Subcutaneous abdominal adipose tissue (tissue), 5 donors: ENCODE measurements around the gene ZNF385C.

Experiments
- H3K27ac ChIP-seq: one replicate; pipeline ENCODE4 v1.7.0; 2013; ENCODE audit warnings: low read depth, mild to moderate bottlenecking, inconsistent platforms, low read length, moderate library complexity
- H3K27me3 ChIP-seq, 5 donors: one replicate each; pipeline ENCODE4 v1.7.0; 2013; ENCODE audit warnings: low read length in 5 of 5, inconsistent platforms in 1 of 5; ENCODE audit not compliant: control insufficient read depth in 5 of 5, insufficient read depth in 4 of 5
- H3K36me3 ChIP-seq, 5 donors: one replicate each; pipeline ENCODE4 v1.7.0; 2013; ENCODE audit warnings: low read length in 5 of 5; ENCODE audit not compliant: control insufficient read depth in 5 of 5, insufficient read depth in 5 of 5
- H3K4me1 ChIP-seq, 5 donors: one replicate each; pipeline ENCODE4 v1.7.0; 2013; ENCODE audit warnings: low read length in 5 of 5, mild to moderate bottlenecking in 3 of 5, moderate library complexity in 1 of 5; ENCODE audit not compliant: control insufficient read depth in 5 of 5, insufficient read depth in 5 of 5
- H3K4me3 ChIP-seq, 5 donors: one replicate each; pipeline ENCODE4 v1.7.0; 2013; ENCODE audit warnings: low read length in 5 of 5, low read depth in 1 of 5
- H3K9ac ChIP-seq, 5 donors: one replicate each; pipeline ENCODE4 v1.7.0; 2013; ENCODE audit warnings: low read length in 5 of 5, mild to moderate bottlenecking in 4 of 5, moderate library complexity in 3 of 5
- H3K9me3 ChIP-seq, 5 donors: one replicate each; pipeline ENCODE4 v1.7.0; 2013; ENCODE audit warnings: low read length in 5 of 5; ENCODE audit not compliant: control insufficient read depth in 5 of 5
- donor health status: healthy.
- donor health status: healthy.
- donor health status: healthy.
- donor health status: healthy.
- donor health status: healthy.

Gene ZNF385C

GRCh38 chr17:42040818-42041217, 57.5 kb downstream of the ZNF385C start:
- no peaks in the 10 kb centered on the region for H3K9me3 ChIP-seq
- no peak overlapping the region for H3K9ac ChIP-seq
- no peak overlapping the region for H3K27ac ChIP-seq
- peaks cover 0 to 5% (median 3%) of the 10 kb centered on the region in 5 donors for H3K36me3 ChIP-seq
- H3K4me3 ChIP-seq = no peak overlapping the region
- peaks cover 0 to 6% (median 3%) of the 10 kb centered on the region in 5 donors for H3K27me3 ChIP-seq
- H3K4me1 ChIP-seq = peaks cover 0 to 10% (median 7%) of the 10 kb centered on the region in 5 donors

DNA sequence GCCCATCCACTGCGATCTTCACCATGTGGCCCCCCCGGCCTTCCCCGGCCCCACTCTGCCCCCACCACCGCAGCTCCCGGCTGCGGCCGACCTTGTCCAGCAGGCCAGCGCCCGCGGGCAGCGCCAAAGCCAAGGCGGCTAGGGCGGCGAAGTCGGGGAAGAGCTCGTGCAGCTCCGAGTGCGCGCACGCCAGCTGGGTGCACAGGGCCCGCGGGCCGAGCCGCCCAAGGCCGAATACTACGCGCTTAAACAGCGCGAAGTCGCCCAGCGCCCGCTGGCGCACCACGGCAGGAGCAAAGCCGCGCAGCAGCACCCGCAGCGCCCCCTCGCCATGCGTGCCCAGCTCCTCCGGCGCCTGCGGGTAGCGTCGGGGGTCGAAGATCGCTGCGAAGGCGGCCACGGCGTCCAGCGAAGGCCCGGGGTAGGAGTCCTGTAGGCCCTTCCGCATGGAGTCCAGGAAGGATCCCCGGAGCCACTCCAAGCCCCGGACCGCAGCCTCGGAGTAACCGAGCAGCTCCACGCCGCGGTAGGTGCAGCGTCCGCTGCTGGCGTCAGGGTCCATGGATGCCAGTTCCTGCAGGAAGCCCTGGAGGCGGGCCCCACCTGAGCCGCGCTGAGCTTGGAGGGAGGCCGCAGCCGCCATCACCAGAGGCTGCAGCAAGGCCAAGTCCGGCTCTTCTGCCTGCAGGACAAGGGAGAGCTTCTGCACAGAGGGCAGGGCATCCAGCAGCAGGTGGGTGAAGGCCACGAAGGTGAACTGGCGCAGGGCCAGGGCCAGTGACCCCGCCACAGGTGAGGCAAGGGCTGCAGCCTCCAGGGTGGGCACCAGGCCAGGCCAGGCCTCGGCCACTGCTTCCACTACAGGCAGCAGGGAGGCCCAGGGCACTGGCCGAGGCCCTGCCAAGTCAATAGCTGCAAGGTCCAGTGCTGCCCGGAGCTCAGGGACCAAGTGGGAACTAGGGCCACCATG, 58.2 kb downstream of the ZNF385C start:
- no peaks in the 10 kb centered on the region for H3K9me3 ChIP-seq
- H3K36me3 ChIP-seq = peaks cover 0 to 5% (median 3%) of the 10 kb centered on the region in 5 donors
- peaks cover 0 to 10% (median 7%) of the 10 kb centered on the region in 5 donors for H3K4me1 ChIP-seq
- no peak overlapping the region for H3K9ac ChIP-seq
- H3K4me3 ChIP-seq = peak overlapping the region in 2 of 5 donors; percentile 23 to 29
- H3K27me3 ChIP-seq = peaks cover 0 to 6% (median 3%) of the 10 kb centered on the region in 5 donors
- H3K27ac ChIP-seq = no peak overlapping the region

GRCh38 chr17:42038221-42038973, 59.9 kb downstream of the ZNF385C start:
- Histone ChIP-seq H3K9me3 (no peaks in the 10 kb centered on the region), H3K4me3 (no peak overlapping the region), H3K4me1 (peaks cover 0 to 10% (median 7%) of the 10 kb centered on the region in 5 donors), H3K27ac (no peak overlapping the region), H3K27me3 (peaks cover 0 to 8% (median 3%) of the 10 kb centered on the region in 5 donors), H3K9ac (no peak overlapping the region), H3K36me3 (peaks cover 0 to 5% (median 3%) of the 10 kb centered on the region in 5 donors)

GRCh38 chr17:42034059-42034458, 64.2 kb downstream of the ZNF385C start:
- no peaks in the 10 kb centered on the region for H3K9me3 ChIP-seq
- H3K27me3 ChIP-seq = peaks cover 0 to 6% (median 3%) of the 10 kb centered on the region in 5 donors
- no peaks in the 10 kb centered on the region for H3K36me3 ChIP-seq
- H3K4me1 ChIP-seq = peaks cover 0 to 5% (median 0%) of the 10 kb centered on the region in 5 donors
- H3K4me3 ChIP-seq = no peak overlapping the region
- no peak overlapping the region for H3K9ac ChIP-seq
- H3K27ac ChIP-seq = no peak overlapping the region

DNA sequence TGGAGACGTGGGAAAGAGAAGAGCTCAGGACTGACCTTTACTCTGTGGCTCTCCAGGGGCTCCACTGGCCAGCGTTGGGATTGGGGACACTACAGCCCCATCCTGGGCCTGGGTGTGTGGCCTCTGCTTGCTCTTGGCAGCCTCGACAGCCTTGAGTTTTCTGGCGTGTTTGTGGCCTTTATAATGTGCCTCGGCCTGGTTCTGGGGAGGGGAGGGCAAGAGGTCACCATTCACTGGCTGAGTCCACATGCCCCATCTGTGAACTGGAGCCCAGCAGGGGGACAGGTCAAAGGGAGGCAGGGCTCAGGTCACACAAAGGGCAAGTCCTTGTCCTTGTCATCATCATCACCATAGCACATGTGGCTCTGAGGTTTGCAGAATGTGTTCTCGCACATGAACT, 66.7 kb downstream of the ZNF385C start:
- peak overlapping the region in 1 of 5 donors; percentile 47 for H3K9ac ChIP-seq
- no peak overlapping the region for H3K27ac ChIP-seq
- H3K9me3 ChIP-seq = no peaks in the 10 kb centered on the region
- H3K4me1 ChIP-seq = peaks cover 0 to 16% (median 6%) of the 10 kb centered on the region in 5 donors
- H3K27me3 ChIP-seq = peaks cover 3 to 14% (median 7%) of the 10 kb centered on the region in 5 donors
- H3K36me3 ChIP-seq = no peaks in the 10 kb centered on the region
- H3K4me3 ChIP-seq = no peak overlapping the region

DNA sequence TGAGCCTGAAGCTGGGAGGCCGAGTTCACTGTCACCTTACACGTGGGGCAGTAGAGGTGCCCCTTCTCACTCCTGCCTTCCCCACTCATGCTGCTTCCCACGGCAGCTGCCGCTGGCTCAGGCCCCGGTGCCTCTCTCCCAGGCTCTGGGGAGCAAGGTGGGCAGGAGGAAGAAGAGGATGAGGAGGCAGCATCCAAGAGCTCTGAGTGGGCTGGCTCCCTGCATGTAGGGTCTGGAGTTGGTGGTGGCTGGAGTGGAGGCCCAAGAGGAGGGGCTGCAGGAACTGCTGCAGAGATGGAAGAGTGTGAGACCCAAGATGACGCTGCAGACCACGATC, 69.5 kb downstream of the ZNF385C start:
- H3K9ac ChIP-seq = peak overlapping the region in 1 of 5 donors; percentile 30
- H3K9me3 ChIP-seq = no peaks in the 10 kb centered on the region
- no peak overlapping the region for H3K27ac ChIP-seq
- H3K4me3 ChIP-seq = no peak overlapping the region
- H3K27me3 ChIP-seq = peaks cover 3 to 12% (median 7%) of the 10 kb centered on the region in 5 donors
- peaks cover 4 to 36% (median 23%) of the 10 kb centered on the region in 5 donors for H3K4me1 ChIP-seq
- H3K36me3 ChIP-seq = peaks cover 0 to 6% (median 5%) of the 10 kb centered on the region in 5 donors

DNA sequence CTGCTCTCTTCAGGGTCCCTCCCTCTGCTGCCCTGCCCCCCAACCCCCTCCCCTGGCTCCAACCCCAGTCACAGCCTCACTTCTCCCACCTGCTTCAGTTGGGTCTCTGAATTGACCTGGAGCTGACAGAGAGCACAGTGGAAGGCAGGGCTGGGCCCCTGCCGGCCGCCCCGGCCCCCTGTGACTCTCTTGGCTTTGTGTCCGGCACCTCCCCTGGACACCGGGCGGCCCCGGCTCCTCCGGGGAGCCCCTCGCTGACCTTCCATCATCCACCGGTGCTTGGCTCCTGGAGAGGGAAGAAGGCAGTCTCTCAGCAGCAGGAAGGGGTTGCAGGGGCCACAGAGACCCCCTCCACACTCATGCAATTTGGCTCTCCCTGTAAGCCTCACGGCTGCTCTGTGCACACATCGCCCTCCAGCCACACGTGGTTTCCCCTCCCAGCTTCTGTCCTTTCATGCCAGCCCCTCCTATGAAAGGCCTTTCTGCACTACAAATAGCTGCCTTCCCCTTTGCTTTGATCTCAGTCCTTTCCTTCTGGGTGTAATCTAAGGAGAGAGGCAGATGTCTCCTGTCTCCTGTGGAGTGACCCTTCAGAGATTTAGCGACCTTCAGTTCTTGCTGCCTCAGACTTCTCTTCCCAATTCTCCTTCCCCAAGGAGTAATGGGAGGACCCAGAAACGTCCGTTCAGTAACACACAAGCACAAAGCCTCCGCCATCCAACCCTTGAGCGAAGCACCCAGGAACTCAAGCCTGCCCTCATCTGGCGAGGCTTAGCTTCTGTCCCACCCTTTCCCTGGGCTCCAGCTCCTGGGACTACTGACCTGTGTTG, 70.1 kb downstream of the ZNF385C start:
- Histone ChIP-seq H3K36me3 (peaks cover 0 to 12% (median 11%) of the 10 kb centered on the region in 5 donors), H3K27me3 (peaks cover 3 to 12% (median 7%) of the 10 kb centered on the region in 5 donors)

DNA sequence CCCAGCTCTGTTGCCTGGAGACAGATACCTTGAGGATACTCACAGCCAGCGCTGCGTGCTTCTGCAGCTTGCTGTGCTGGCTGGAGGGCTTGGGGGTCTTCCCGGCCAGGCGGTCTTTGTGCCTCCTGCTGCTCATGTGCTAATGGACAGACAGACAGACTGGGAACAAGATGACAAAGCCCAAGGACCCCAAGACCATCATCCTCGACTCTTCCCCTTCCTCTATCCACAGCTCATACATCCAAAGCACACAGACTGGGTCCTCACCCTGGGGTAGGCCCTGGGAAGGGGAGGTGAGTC, 70.7 kb downstream of the ZNF385C start:
- Histone ChIP-seq H3K27me3 (peaks cover 3 to 12% (median 7%) of the 10 kb centered on the region in 5 donors), H3K27ac (no peak overlapping the region), H3K4me1 (peaks cover 4 to 43% (median 28%) of the 10 kb centered on the region in 5 donors), H3K9ac (no peak overlapping the region), H3K9me3 (no peaks in the 10 kb centered on the region), H3K36me3 (peaks cover 0 to 18% (median 17%) of the 10 kb centered on the region in 5 donors), H3K4me3 (no peak overlapping the region)

More for the DNA sequence above, 70.1 kb downstream of the ZNF385C start:
- H3K9me3 ChIP-seq = no peaks in the 10 kb centered on the region
- peaks cover 4 to 42% (median 28%) of the 10 kb centered on the region in 5 donors for H3K4me1 ChIP-seq
- no peak overlapping the region for H3K4me3 ChIP-seq
- H3K27ac ChIP-seq = no peak overlapping the region
- peak overlapping the region in 1 of 5 donors; percentile 30 for H3K9ac ChIP-seq

- H3K4me3 ChIP-seq = no peak overlapping the region
- no peak overlapping the region for H3K27ac ChIP-seq
- peak overlapping the region in 1 of 5 donors; percentile 23 for H3K9ac ChIP-seq
- H3K4me1 ChIP-seq = peaks cover 4 to 43% (median 28%) of the 10 kb centered on the region in 5 donors
- peaks cover 3 to 12% (median 7%) of the 10 kb centered on the region in 5 donors for H3K27me3 ChIP-seq
- H3K9me3 ChIP-seq = no peaks in the 10 kb centered on the region
- peaks cover 0 to 23% (median 22%) of the 10 kb centered on the region in 5 donors for H3K36me3 ChIP-seq
These were observed 71.2 kb downstream of the ZNF385C start for GRCh38 chr17:42026857-42027589.
